Caco-2 (cell line): ENCODE data around the gene TUBD1. TPM values are rescaled to one million over a fixed set of nuclear protein-coding genes. Genes with fewer than 3 reads are reported as not detected.

Source experiments
- BruUV-seq: library from RNA; stranded (reverse); fragments of 400-500 nt; replicated peaks from 2 replicates; lab custom pipeline; 2021; lab: Mats Ljungman, UMichigan
- CTCF ChIA-PET: fragments of 300-600 bp; sonication (Branson Sonifier 250); formaldehyde crosslinking; loops from one replicate; lab custom pipeline; 2022; ENCODE audit warnings: antibody characterized with exemption; lab: Charles Lee
- POLR2A ChIA-PET: fragments of 300-600 bp; sonication (Branson Sonifier 250); formaldehyde crosslinking; loops from one replicate; lab custom pipeline; 2022; ENCODE audit warnings: antibody characterized with exemption; lab: Charles Lee
- DNase-seq, 2 experiments: peaks; one replicate each; pipeline versions ENCODE4 v3.0.0 to v3.0.0-alpha.2; 2020 to 2022
- H3K27me3 ChIP-seq: replicated peaks from 2 replicates; pipeline ENCODE4 v1.6.0; 2011; ENCODE audit warnings: low read length; ENCODE audit not compliant: control insufficient read depth, insufficient read depth
- H3K36me3 ChIP-seq: 2 replicates; pipeline ENCODE4 v1.5.1; 2011; ENCODE audit warnings: low read length; ENCODE audit not compliant: control insufficient read depth, insufficient read depth
- H3K4me1 ChIP-seq: fragments of 250-450 bp; sonication (Bioruptor Pico); 2 replicates; pipeline ENCODE4 v1.5.1; 2020; ENCODE audit warnings: mild to moderate bottlenecking
- H3K4me3 ChIP-seq: 2 replicates; pipeline ENCODE4 v1.5.1; 2011; ENCODE audit warnings: low read depth, mild to moderate bottlenecking, control low read depth, low read length
- H3K9me3 ChIP-seq: fragments of 250-450 bp; sonication (Bioruptor Pico); 2 replicates; pipeline ENCODE4 v1.5.1; 2020; ENCODE audit warnings: mild to moderate bottlenecking, moderate library complexity
- H3K27ac Mint-ChIP-seq: one replicate; pipeline ENCODE4 v1.8.0; 2022; ENCODE audit warnings: mixed read lengths; ENCODE audit not compliant: unreplicated experiment
- H3K27me3 Mint-ChIP-seq: one replicate; pipeline ENCODE4 v1.8.0; 2022; ENCODE audit warnings: mixed read lengths; ENCODE audit not compliant: insufficient read depth, unreplicated experiment
- H3K36me3 Mint-ChIP-seq: one replicate; pipeline ENCODE4 v1.8.0; 2022; ENCODE audit warnings: mild to moderate bottlenecking, mixed read lengths; ENCODE audit not compliant: insufficient read depth, unreplicated experiment
- H3K4me1 Mint-ChIP-seq: one replicate; pipeline ENCODE4 v1.8.0; 2022; ENCODE audit warnings: low read depth, mixed read lengths; ENCODE audit not compliant: unreplicated experiment
- H3K4me3 Mint-ChIP-seq: one replicate; pipeline ENCODE4 v1.8.0; 2022; ENCODE audit warnings: mild to moderate bottlenecking, moderate library complexity, mixed read lengths; ENCODE audit not compliant: unreplicated experiment
- H3K9me3 Mint-ChIP-seq: one replicate; pipeline ENCODE4 v1.8.0; 2022; ENCODE audit warnings: mixed read lengths; ENCODE audit not compliant: unreplicated experiment
- CTCF ChIP-seq, 2 experiments: fragments of 200-600 bp in 1 of 2; IDR thresholded peaks; 1 replicate in 1 of 2; 2 replicates in 1 of 2; pipeline versions ENCODE4 v1.5.1 to v1.8.0; 2011 to 2022; ENCODE audit warnings: antibody characterized with exemption in 1 of 2, control low read depth in 1 of 2, inconsistent platforms in 1 of 2, low read depth in 1 of 2, low read length in 1 of 2, mild to moderate bottlenecking in 1 of 2, moderate library complexity in 1 of 2; ENCODE audit not compliant: insufficient read depth in 1 of 2, severe bottlenecking in 1 of 2, unreplicated experiment in 1 of 2
- intact Hi-C: fragments of 100-400 bp; cut with micrococcal nuclease; formaldehyde crosslinking; loops from one replicate; pipeline ENCODE4 v1.10.0; 2022; ENCODE audit not compliant: unreplicated experiment
- total RNA-seq: library from RNA; stranded (reverse); gene quantifications from 2 replicates; pipeline ENCODE4 v1.2.3, GENCODE V29; 2022

TUBD1 gene
- total RNA-seq, 1 experiment from 2014 or later = 23.6 TPM

GRCh38 chr17:59838052-59838916, 54.5 kb downstream of the TUBD1 start:
- DNase-seq = peak in 1 of 2 experiments; percentile 55
- CTCF ChIA-PET = interaction anchor here (1.0 to 2.9 kb wide), 5 partner anchors 10 to 84 kb away, joined by 3 to 23 read pairs (median 5); no protein-coding TSS in a partner anchor
- peaks cover 88% of the 10 kb centered on the region for H3K36me3 Mint-ChIP-seq
- no peaks in the 10 kb centered on the region for H3K9me3 ChIP-seq
- peak overlapping the region; percentile 89 for H3K4me3 Mint-ChIP-seq
- no peaks in the 10 kb centered on the region for H3K27me3 ChIP-seq
- H3K4me1 Mint-ChIP-seq = peaks cover 41% of the 10 kb centered on the region
- peaks cover 9% of the 10 kb centered on the region for H3K36me3 ChIP-seq
- H3K27me3 Mint-ChIP-seq = peaks cover 2% of the 10 kb centered on the region
- no peak for TF ChIP-seq CTCF (IDR thresholded peaks at IDR 0.05; ENCODE audit: insufficient read depth in 1 of 2, low read depth in 1 of 2, low read length in 1 of 2, severe bottlenecking in 1 of 2, unreplicated experiment in 1 of 2)
- BruUV-seq = TSS peak; percentile 37
- H3K4me3 ChIP-seq = peak overlapping the region; percentile 49
- no peaks in the 10 kb centered on the region for H3K9me3 Mint-ChIP-seq
- H3K4me1 ChIP-seq = peaks cover 28% of the 10 kb centered on the region
- H3K27ac Mint-ChIP-seq = peak overlapping the region; percentile 98
- POLR2A ChIA-PET = interaction anchor here (0.5 to 3.1 kb wide), 18 partner anchors 7 to 1755 kb away, joined by 3 to 55 read pairs (median 7); partner anchors contain the start of genes CLTC, PTRH2, RNFT1 and VMP1
- intact Hi-C loops = no loop called here

- Mint-ChIP-seq H3K36me3 (peaks cover 88% of the 10 kb centered on the region), H3K27me3 (peaks cover 2% of the 10 kb centered on the region), H3K4me1 (peaks cover 41% of the 10 kb centered on the region), H3K9me3 (no peaks in the 10 kb centered on the region), H3K27ac (peak overlapping the region; percentile 98), H3K4me3 (peak overlapping the region; percentile 89)
- H3K27me3 ChIP-seq = no peaks in the 10 kb centered on the region
- DNase-seq = peak; percentile 95 to 96
- POLR2A ChIA-PET = interaction anchor here (0.5 to 3.1 kb wide), 21 partner anchors 8 to 1755 kb away, joined by 3 to 55 read pairs (median 7); partner anchors contain the start of genes CLTC, PTRH2, RNFT1 and TUBD1
- no TSS peak for BruUV-seq
- H3K4me1 ChIP-seq = peaks cover 30% of the 10 kb centered on the region
- H3K36me3 ChIP-seq = peaks cover 9% of the 10 kb centered on the region
- intact Hi-C loops = loop anchor here (1.0 kb wide), 3 partner anchors 8 to 84 kb away; no protein-coding TSS in a partner anchor
- no peak for TF ChIP-seq CTCF (IDR thresholded peaks at IDR 0.05; ENCODE audit: insufficient read depth in 1 of 2, low read depth in 1 of 2, low read length in 1 of 2, severe bottlenecking in 1 of 2, unreplicated experiment in 1 of 2)
- peak overlapping the region; percentile 49 for H3K4me3 ChIP-seq
- no peaks in the 10 kb centered on the region for H3K9me3 ChIP-seq
- CTCF ChIA-PET = interaction anchor here (0.6 to 2.9 kb wide), 8 partner anchors 10 to 1197 kb away, joined by 3 to 23 read pairs (median 3); no protein-coding TSS in a partner anchor
These were observed 55.3 kb downstream of the TUBD1 start for GRCh38 chr17:59837308-59838051.
